HepG2 (cell line): ENCODE results near the gene TUBG1. TPM values are rescaled to one million over a fixed set of nuclear protein-coding genes. Genes with fewer than 3 reads are reported as not detected.

ENCODE experiments used
- NONO ChIP-seq, 2 experiments: fragments of 450-650 bp in 1 of 2; sonication (generic) in 1 of 2; formaldehyde crosslinking in 1 of 2; IDR thresholded peaks in 1 of 2; conservative IDR thresholded peaks in 1 of 2; 2 replicates each; pipeline versions ENCODE4 v1.6.1 to v1.8.0; 2017 to 2022; ENCODE audit warnings: mild to moderate bottlenecking in 1 of 2, missing genetic modification reagents in 1 of 2, moderate library complexity in 1 of 2
- PCBP1 ChIP-seq: fragments of 200-400 bp; formaldehyde crosslinking; IDR thresholded peaks from 2 replicates; pipeline ENCODE4 v1.6.1; 2017; ENCODE audit warnings: mild to moderate bottlenecking, low read depth, low read length, borderline replicate concordance
- ZKSCAN8 ChIP-seq: IDR thresholded peaks from 2 replicates; pipeline ENCODE4 v1.6.1; 2016; ENCODE audit warnings: borderline replicate concordance, missing genetic modification reagents, missing compliant biosample characterization
- ZNF75D ChIP-seq: sonication (generic); formaldehyde crosslinking; IDR thresholded peaks from 2 replicates; pipeline ENCODE4 v1.8.1; 2023; ENCODE audit warnings: missing genetic modification reagents, mild to moderate bottlenecking, borderline replicate concordance
- polyA plus RNA-seq, 8 experiments: library from polyadenylated mRNA; depleted of rRNA in 3 of 8; stranded (reverse) in 7 of 8; unstranded in 1 of 8; fragments of >200 nt; fragmentation: Illumina TruSeq in 4 of 8; extraction: Trizol in 4 of 8; gene quantifications; 2 replicates each; pipeline versions ENCODE4 v1.2.1 to v1.2.3, GENCODE V29; 2011 to 2016; ENCODE audit warnings: low read depth in 4 of 8, missing spikeins in 1 of 8, mixed read lengths in 1 of 8; ENCODE audit not compliant: insufficient read depth in 1 of 8
- total RNA-seq, 5 experiments: library from RNA; depleted of rRNA; stranded (reverse); fragments of >200 nt; fragmentation: Illumina TruSeq; extraction: Trizol; gene quantifications; 2 replicates each; pipeline ENCODE4 v1.2.3, GENCODE V29; 2016; ENCODE audit warnings: low read depth in 1 of 5
- TF ChIP-seq, protein P1 (sequence below): IDR thresholded peaks from 2 replicates; pipeline ENCODE4 v1.6.1; 2018; ENCODE audit warnings: missing genetic modification reagents
- TF ChIP-seq, protein P2 (sequence below), 2 experiments: fragments of 450-650 bp in 1 of 2; sonication (generic) in 1 of 2; formaldehyde crosslinking in 1 of 2; IDR thresholded peaks; 2 replicates each; pipeline versions ENCODE4 v1.6.1 to v1.8.0; 2016 to 2022; ENCODE audit warnings: antibody characterized with exemption in 1 of 2, mild to moderate bottlenecking in 1 of 2, missing genetic modification reagents in 1 of 2
- TF ChIP-seq, protein P3 (sequence below): sonication (generic); formaldehyde crosslinking; IDR thresholded peaks from 2 replicates; pipeline ENCODE4 v1.8.1; 2022; ENCODE audit warnings: mild to moderate bottlenecking, missing genetic modification reagents
- TF ChIP-seq, protein P4 (sequence below): sonication (generic); formaldehyde crosslinking; IDR thresholded peaks from 2 replicates; pipeline ENCODE4 v1.5.1; 2020; ENCODE audit warnings: mild to moderate bottlenecking, missing genetic modification reagents, borderline replicate concordance
- TF ChIP-seq, protein P5 (sequence below): sonication (generic); formaldehyde crosslinking; conservative IDR thresholded peaks from 2 replicates; pipeline ENCODE4 v1.8.0; 2022; ENCODE audit warnings: mild to moderate bottlenecking, moderate library complexity, missing genetic modification reagents

TUBG1 gene
- total and polyA plus RNA-seq, 2 of the 13 experiments (the other 11 are each of a cell fraction or from before 2014, with no cell fraction given) = 74.1 to 137 TPM

DNA sequence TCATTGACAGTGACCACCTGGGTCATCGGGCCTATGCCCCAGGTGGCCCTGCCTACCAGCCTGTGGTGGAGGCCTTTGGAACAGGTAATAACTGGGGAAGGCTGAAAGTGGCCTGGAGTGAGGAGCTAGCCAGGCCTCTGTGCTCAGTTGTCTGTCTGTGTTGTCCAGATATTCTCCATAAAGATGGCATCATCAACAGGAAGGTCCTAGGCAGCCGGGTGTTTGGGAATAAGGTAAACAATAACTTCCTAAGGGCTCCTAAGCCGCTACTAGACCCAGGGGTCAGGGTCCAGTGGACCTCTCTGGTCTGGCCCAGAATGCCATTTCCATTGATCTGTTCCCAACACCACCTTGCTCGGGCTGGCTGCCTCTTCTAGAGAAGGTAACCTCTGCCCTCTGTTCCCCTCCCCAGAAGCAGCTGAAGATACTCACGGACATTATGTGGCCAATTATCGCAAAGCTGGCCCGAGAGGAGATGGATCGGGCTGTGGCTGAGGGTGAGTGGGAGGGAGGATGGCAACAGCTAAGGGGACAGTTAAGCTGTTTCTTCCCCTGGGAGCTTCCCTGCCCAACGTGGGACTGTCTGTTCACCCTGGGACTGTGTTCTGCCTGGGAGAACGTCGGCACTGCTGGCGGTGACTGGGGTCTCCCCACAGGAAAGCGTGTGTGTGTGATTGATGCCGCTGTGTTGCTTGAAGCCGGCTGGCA is 44.5 kb upstream of the TUBG1 start (continued):
- TF ChIP-seq, protein P1, sequence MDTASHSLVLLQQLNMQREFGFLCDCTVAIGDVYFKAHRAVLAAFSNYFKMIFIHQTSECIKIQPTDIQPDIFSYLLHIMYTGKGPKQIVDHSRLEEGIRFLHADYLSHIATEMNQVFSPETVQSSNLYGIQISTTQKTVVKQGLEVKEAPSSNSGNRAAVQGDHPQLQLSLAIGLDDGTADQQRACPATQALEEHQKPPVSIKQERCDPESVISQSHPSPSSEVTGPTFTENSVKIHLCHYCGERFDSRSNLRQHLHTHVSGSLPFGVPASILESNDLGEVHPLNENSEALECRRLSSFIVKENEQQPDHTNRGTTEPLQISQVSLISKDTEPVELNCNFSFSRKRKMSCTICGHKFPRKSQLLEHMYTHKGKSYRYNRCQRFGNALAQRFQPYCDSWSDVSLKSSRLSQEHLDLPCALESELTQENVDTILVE (CRISPR knock-in tag) = peak; percentile 73; the same call in 1 of the 2 replicates
- TF ChIP-seq, protein P2, sequence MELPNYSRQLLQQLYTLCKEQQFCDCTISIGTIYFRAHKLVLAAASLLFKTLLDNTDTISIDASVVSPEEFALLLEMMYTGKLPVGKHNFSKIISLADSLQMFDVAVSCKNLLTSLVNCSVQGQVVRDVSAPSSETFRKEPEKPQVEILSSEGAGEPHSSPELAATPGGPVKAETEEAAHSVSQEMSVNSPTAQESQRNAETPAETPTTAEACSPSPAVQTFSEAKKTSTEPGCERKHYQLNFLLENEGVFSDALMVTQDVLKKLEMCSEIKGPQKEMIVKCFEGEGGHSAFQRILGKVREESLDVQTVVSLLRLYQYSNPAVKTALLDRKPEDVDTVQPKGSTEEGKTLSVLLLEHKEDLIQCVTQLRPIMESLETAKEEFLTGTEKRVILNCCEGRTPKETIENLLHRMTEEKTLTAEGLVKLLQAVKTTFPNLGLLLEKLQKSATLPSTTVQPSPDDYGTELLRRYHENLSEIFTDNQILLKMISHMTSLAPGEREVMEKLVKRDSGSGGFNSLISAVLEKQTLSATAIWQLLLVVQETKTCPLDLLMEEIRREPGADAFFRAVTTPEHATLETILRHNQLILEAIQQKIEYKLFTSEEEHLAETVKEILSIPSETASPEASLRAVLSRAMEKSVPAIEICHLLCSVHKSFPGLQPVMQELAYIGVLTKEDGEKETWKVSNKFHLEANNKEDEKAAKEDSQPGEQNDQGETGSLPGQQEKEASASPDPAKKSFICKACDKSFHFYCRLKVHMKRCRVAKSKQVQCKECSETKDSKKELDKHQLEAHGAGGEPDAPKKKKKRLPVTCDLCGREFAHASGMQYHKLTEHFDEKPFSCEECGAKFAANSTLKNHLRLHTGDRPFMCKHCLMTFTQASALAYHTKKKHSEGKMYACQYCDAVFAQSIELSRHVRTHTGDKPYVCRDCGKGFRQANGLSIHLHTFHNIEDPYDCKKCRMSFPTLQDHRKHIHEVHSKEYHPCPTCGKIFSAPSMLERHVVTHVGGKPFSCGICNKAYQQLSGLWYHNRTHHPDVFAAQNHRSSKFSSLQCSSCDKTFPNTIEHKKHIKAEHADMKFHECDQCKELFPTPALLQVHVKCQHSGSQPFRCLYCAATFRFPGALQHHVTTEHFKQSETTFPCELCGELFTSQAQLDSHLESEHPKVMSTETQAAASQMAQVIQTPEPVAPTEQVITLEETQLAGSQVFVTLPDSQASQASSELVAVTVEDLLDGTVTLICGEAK (IDR thresholded peaks at IDR 0.05) = no peak
- TF ChIP-seq, protein P2 (CRISPR knock-in tag; IDR thresholded peaks at IDR 0.05) = no peak
- TF ChIP-seq, protein P3, sequence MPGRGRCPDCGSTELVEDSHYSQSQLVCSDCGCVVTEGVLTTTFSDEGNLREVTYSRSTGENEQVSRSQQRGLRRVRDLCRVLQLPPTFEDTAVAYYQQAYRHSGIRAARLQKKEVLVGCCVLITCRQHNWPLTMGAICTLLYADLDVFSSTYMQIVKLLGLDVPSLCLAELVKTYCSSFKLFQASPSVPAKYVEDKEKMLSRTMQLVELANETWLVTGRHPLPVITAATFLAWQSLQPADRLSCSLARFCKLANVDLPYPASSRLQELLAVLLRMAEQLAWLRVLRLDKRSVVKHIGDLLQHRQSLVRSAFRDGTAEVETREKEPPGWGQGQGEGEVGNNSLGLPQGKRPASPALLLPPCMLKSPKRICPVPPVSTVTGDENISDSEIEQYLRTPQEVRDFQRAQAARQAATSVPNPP (CRISPR knock-in tag) = no peak
- TF ChIP-seq PCBP1 (0 out of 2 replicates have a peak, but pooled peaks have one; percentile 2), ZNF75D (CRISPR knock-in tag) (no peak), NONO (IDR thresholded peaks at IDR 0.05) (no peak), NONO (CRISPR knock-in tag; conservative IDR thresholded peaks at IDR 0.05) (no peak), ZKSCAN8 (CRISPR knock-in tag) (peak; percentile 68; the same call in 1 of the 2 replicates)
- TF ChIP-seq, protein P4, sequence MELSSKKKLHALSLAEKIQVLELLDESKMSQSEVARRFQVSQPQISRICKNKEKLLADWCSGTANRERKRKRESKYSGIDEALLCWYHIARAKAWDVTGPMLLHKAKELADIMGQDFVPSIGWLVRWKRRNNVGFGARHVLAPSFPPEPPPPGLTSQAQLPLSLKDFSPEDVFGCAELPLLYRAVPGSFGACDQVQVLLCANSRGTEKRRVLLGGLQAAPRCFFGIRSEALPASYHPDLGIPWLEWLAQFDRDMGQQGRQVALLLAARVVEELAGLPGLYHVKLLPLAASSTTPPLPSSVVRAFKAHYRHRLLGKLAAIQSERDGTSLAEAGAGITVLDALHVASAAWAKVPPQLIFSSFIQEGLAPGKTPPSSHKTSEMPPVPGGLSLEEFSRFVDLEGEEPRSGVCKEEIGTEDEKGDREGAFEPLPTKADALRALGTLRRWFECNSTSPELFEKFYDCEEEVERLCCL = no peak
- TF ChIP-seq, protein P5, sequence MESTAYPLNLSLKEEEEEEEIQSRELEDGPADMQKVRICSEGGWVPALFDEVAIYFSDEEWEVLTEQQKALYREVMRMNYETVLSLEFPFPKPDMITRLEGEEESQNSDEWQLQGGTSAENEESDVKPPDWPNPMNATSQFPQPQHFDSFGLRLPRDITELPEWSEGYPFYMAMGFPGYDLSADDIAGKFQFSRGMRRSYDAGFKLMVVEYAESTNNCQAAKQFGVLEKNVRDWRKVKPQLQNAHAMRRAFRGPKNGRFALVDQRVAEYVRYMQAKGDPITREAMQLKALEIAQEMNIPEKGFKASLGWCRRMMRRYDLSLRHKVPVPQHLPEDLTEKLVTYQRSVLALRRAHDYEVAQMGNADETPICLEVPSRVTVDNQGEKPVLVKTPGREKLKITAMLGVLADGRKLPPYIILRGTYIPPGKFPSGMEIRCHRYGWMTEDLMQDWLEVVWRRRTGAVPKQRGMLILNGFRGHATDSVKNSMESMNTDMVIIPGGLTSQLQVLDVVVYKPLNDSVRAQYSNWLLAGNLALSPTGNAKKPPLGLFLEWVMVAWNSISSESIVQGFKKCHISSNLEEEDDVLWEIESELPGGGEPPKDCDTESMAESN (CRISPR knock-in tag) = no peak; the same call in 1 of the 2 replicates
